ENCODE data around the gene RALGPS2. TPM values are rescaled to one million over a fixed set of nuclear protein-coding genes. Genes with fewer than 3 reads are reported as not detected.

The RALGPS2 gene
- total RNA-seq, 1 donor from 2014 or later: 33.9 TPM

DNA sequence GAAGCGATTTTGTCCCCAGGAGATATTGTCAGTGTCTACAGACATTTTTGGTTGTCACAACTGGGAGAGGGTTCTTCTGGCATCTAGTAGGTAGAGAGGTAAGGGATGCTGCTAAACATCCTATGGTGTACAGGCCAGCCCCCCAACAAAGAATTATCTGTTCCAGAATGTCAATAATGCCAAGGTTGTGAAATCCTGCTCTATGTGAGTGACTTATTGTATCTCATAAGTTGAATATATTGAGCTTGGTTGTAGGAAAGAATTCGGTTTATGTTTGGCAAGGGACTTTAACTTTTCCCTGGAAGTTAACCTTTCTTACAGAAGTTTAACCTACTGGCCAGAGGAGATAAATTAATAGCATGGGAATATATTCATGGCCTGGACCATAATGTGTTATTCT lies 198.5 kb downstream of the RALGPS2 start:
- H3K36me3 Mint-ChIP-seq (ENCODE audit: low read depth): peaks cover 23% of the 10 kb centered on the region
- H3K9me3 Mint-ChIP-seq: peaks cover 22% of the 10 kb centered on the region
- TF ChIP-seq, protein P1, sequence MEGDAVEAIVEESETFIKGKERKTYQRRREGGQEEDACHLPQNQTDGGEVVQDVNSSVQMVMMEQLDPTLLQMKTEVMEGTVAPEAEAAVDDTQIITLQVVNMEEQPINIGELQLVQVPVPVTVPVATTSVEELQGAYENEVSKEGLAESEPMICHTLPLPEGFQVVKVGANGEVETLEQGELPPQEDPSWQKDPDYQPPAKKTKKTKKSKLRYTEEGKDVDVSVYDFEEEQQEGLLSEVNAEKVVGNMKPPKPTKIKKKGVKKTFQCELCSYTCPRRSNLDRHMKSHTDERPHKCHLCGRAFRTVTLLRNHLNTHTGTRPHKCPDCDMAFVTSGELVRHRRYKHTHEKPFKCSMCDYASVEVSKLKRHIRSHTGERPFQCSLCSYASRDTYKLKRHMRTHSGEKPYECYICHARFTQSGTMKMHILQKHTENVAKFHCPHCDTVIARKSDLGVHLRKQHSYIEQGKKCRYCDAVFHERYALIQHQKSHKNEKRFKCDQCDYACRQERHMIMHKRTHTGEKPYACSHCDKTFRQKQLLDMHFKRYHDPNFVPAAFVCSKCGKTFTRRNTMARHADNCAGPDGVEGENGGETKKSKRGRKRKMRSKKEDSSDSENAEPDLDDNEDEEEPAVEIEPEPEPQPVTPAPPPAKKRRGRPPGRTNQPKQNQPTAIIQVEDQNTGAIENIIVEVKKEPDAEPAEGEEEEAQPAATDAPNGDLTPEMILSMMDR (conservative IDR thresholded peaks at IDR 0.05): no peak
- no peak overlapping the region for H3K27ac Mint-ChIP-seq (ENCODE audit: unreplicated experiment)
- H3K4me1 Mint-ChIP-seq: peaks cover 11% of the 10 kb centered on the region
- H3K4me3 Mint-ChIP-seq: no peak overlapping the region
- DNase-seq (ENCODE audit: low read depth, low spot score): no peak
- no peaks in the 10 kb centered on the region for H3K27me3 Mint-ChIP-seq (ENCODE audit: low read depth)

DNA sequence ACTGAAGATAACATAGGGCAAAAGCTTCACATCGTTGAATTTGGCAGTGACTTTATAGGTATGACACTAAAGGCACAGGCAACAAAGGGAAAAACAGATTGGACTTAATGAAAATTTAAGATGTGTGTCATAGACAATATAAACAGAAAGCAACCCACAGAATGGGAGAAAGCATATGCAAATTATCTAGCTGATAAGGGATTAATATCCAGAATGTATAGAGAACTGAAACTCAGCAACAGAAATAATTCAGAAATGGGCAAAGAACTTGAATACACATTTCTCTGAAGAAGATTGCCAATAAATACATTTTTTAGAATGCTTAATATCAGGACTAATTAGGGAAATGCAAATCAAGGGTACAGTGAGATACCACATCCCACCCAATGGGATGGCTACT lies 201.0 kb downstream of the RALGPS2 start:
- H3K36me3 Mint-ChIP-seq (ENCODE audit: low read depth): peaks cover 23% of the 10 kb centered on the region
- DNase-seq (ENCODE audit: low read depth, low spot score): no peak
- H3K27ac Mint-ChIP-seq (ENCODE audit: unreplicated experiment): no peak overlapping the region
- TF ChIP-seq, protein P1 (conservative IDR thresholded peaks at IDR 0.05): no peak
- H3K4me1 Mint-ChIP-seq: peaks cover 24% of the 10 kb centered on the region
- no peak overlapping the region for H3K4me3 Mint-ChIP-seq
- H3K9me3 Mint-ChIP-seq: peaks cover 22% of the 10 kb centered on the region
- no peaks in the 10 kb centered on the region for H3K27me3 Mint-ChIP-seq (ENCODE audit: low read depth)

DNA sequence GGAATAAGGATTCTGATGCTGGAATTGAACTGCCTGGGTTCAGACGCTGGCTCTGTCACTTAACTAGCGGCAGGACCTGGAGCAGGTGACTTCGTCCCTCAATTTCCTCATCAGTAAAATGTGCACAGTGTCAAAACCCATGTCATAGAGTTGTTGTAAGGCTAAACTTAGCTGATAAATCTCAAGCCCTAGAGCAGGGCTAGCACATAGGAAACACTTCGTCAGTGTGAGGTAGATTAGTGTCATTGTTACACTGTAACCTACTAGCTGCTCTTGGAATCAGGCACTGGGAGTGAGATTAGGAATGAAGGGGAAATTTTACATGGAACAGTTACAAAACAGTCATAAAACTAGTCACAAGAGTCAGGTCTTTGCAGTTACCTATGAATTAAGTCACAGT lies 202.0 kb downstream of the RALGPS2 start:
- peaks cover 22% of the 10 kb centered on the region for H3K9me3 Mint-ChIP-seq
- peaks cover 26% of the 10 kb centered on the region for H3K4me1 Mint-ChIP-seq
- TF ChIP-seq, protein P1 (conservative IDR thresholded peaks at IDR 0.05): no peak
- H3K36me3 Mint-ChIP-seq (ENCODE audit: low read depth): peaks cover 23% of the 10 kb centered on the region
- no peak overlapping the region for H3K27ac Mint-ChIP-seq (ENCODE audit: unreplicated experiment)
- DNase-seq (ENCODE audit: low read depth, low spot score): no peak
- no peak overlapping the region for H3K4me3 Mint-ChIP-seq
- no peaks in the 10 kb centered on the region for H3K27me3 Mint-ChIP-seq (ENCODE audit: low read depth)

DNA sequence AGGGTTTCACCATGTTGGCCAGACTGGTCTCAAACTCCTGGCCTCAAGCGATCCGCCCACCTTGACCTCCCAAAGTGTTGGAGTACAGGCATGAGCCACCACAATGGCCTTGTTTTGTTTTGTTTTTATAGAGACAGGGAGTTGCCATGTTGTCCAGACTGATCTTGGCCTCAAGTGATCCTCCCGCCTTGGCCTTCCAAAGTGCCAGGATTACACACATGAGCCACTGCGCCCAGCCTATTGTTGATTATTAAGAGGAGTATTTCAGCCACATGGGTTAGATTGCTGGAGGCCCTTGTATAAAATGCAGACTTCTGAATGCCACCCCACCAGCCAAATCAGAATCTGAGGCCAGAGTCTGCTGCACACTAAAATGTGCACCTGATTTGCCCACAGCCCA lies 203.0 kb downstream of the RALGPS2 start:
- H3K36me3 Mint-ChIP-seq (ENCODE audit: low read depth): peaks cover 20% of the 10 kb centered on the region
- H3K4me1 Mint-ChIP-seq: peaks cover 31% of the 10 kb centered on the region
- H3K27ac Mint-ChIP-seq (ENCODE audit: unreplicated experiment): no peak overlapping the region
- no peak for DNase-seq (ENCODE audit: low read depth, low spot score)
- H3K27me3 Mint-ChIP-seq (ENCODE audit: low read depth): no peaks in the 10 kb centered on the region
- peaks cover 17% of the 10 kb centered on the region for H3K9me3 Mint-ChIP-seq
- peak overlapping the region; percentile 7 for H3K4me3 Mint-ChIP-seq
- TF ChIP-seq, protein P1 (conservative IDR thresholded peaks at IDR 0.05): no peak

DNA sequence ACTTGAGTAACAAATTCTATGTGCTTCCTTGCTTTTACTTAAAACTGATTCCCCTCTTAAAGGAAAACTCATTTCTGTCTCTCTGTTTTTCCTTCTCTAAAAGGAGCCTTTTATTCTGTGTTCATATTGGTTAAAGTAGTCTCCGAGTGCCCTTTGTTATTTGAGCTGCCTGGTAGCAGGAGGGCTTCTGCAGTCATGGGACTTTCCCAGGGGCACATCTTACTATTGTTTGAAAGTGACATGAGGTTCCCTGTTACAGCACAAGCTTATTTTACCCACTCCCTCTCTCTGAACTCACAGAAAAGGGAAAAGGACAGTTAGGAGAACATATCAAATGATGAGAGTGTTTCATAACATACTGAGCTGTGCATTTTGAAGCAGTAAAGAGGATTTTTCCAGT lies 203.9 kb downstream of the RALGPS2 start:
- H3K4me3 Mint-ChIP-seq: no peak overlapping the region
- no peak for DNase-seq (ENCODE audit: low read depth, low spot score)
- H3K27me3 Mint-ChIP-seq (ENCODE audit: low read depth): no peaks in the 10 kb centered on the region
- peaks cover 31% of the 10 kb centered on the region for H3K4me1 Mint-ChIP-seq
- H3K9me3 Mint-ChIP-seq: peaks cover 13% of the 10 kb centered on the region
- H3K36me3 Mint-ChIP-seq (ENCODE audit: low read depth): peaks cover 12% of the 10 kb centered on the region
- TF ChIP-seq, protein P1 (conservative IDR thresholded peaks at IDR 0.05): no peak
- peak overlapping the region; percentile 52 for H3K27ac Mint-ChIP-seq (ENCODE audit: unreplicated experiment)

All from neural crest cell (in vitro differentiated cells).